Iris pigment epithelial cell (primary cell): Measurements from ENCODE around the gene ARL15.
A peak's percentile ranks its signal among the peaks of the same experiment; 100 is the strongest.

Source experiments
- DNase-seq: peaks from one replicate; pipeline ENCODE4 v3.0.0-alpha.2; 2011; ENCODE audit warnings: low read depth

ARL15 gene

GRCh38 chr5:53936481-53937352 is 373.7 kb downstream of the ARL15 start:
- no peak for DNase-seq

- DNase-seq = peak; percentile 65
Measured at GRCh38 chr5:53934151-53934820, 376.1 kb downstream of the ARL15 start.

- DNase-seq = no peak
Measured at GRCh38 chr5:53932351-53932750, 378.0 kb downstream of the ARL15 start.

GRCh38 chr5:53930457-53930856 is 379.9 kb downstream of the ARL15 start:
- DNase-seq = peak; percentile 57

GRCh38 chr5:53929570-53929969 is 380.8 kb downstream of the ARL15 start:
- DNase-seq = no peak

GRCh38 chr5:53929152-53929551 is 381.2 kb downstream of the ARL15 start:
- DNase-seq = no peak

- no peak for DNase-seq
Measured at GRCh38 chr5:53928641-53929040, 381.7 kb downstream of the ARL15 start.

GRCh38 chr5:53927668-53928247 is 382.6 kb downstream of the ARL15 start:
- no peak for DNase-seq

GRCh38 chr5:53926026-53926425 is 384.3 kb downstream of the ARL15 start:
- DNase-seq = no peak

- DNase-seq = peak; percentile 32
Measured at GRCh38 chr5:53924392-53924791, 386.0 kb downstream of the ARL15 start.

- peak; percentile 20 for DNase-seq
Measured at GRCh38 chr5:53923961-53924360, 386.4 kb downstream of the ARL15 start.

- no peak for DNase-seq
Measured at GRCh38 chr5:53922508-53923498, 387.6 kb downstream of the ARL15 start.

GRCh38 chr5:53917826-53918225 is 392.5 kb downstream of the ARL15 start:
- DNase-seq = no peak

GRCh38 chr5:53917095-53917494 is 393.3 kb downstream of the ARL15 start:
- peak; percentile 62 for DNase-seq

- no peak for DNase-seq
Measured at GRCh38 chr5:53915120-53915519, 395.3 kb downstream of the ARL15 start.

GRCh38 chr5:53913941-53914340 is 396.4 kb downstream of the ARL15 start:
- DNase-seq = no peak

- DNase-seq = no peak
Measured at GRCh38 chr5:53908757-53909156, 401.6 kb downstream of the ARL15 start.

GRCh38 chr5:53907827-53908226 is 402.5 kb downstream of the ARL15 start:
- DNase-seq = no peak

- no peak for DNase-seq
Measured at GRCh38 chr5:53906736-53907135, 403.6 kb downstream of the ARL15 start.

- DNase-seq = no peak
Measured at GRCh38 chr5:53902296-53902907, 408.0 kb downstream of the ARL15 start.

GRCh38 chr5:53900677-53901076 is 409.7 kb downstream of the ARL15 start:
- DNase-seq = no peak
